HepG2 (cell line): ENCODE data around the gene NUP85. TPM values are rescaled to one million over a fixed set of nuclear protein-coding genes. Genes with fewer than 3 reads are reported as not detected.

Source experiments
- ARNT ChIP-seq: fragments of 450-650 bp; IDR thresholded peaks from 2 replicates; pipeline ENCODE4 v1.6.1; 2017
- ATF7 ChIP-seq, 2 experiments: fragments of 450-650 bp in 1 of 2; sonication (generic) in 1 of 2; formaldehyde crosslinking in 1 of 2; IDR thresholded peaks; 2 replicates each; pipeline versions ENCODE4 v1.4.0 to v1.6.1; 2016 to 2020; ENCODE audit warnings: antibody characterized with exemption in 1 of 2, mild to moderate bottlenecking in 1 of 2, missing genetic modification reagents in 1 of 2
- DMAP1 ChIP-seq: IDR thresholded peaks from 2 replicates; pipeline ENCODE4 v1.6.1; 2016
- GATAD1 ChIP-seq: IDR thresholded peaks from 2 replicates; pipeline ENCODE4 v1.6.1; 2016; ENCODE audit warnings: missing genetic modification reagents, missing compliant biosample characterization
- MEIS2 ChIP-seq: sonication (generic); formaldehyde crosslinking; IDR thresholded peaks from 2 replicates; pipeline ENCODE4 v1.9.0; 2021; ENCODE audit warnings: mild to moderate bottlenecking, missing genetic modification reagents
- MTF1 ChIP-seq: sonication (generic); formaldehyde crosslinking; IDR thresholded peaks from 2 replicates; pipeline ENCODE4 v1.5.0; 2020; ENCODE audit warnings: missing genetic modification reagents
- NFE2 ChIP-seq: sonication (generic); formaldehyde crosslinking; IDR thresholded peaks from 2 replicates; pipeline ENCODE4 v1.4.0; 2020; ENCODE audit warnings: missing genetic modification reagents
- NFIB ChIP-seq: sonication (generic); formaldehyde crosslinking; IDR thresholded peaks from 2 replicates; pipeline ENCODE4 v1.9.0; 2021; ENCODE audit warnings: missing genetic modification reagents, mild to moderate bottlenecking, borderline replicate concordance
- ZBTB49 ChIP-seq: sonication (generic); formaldehyde crosslinking; IDR thresholded peaks from 2 replicates; pipeline ENCODE4 v1.4.0; 2020; ENCODE audit warnings: missing genetic modification reagents, borderline replicate concordance
- ZFP36 ChIP-seq: fragments of 150-350 bp; IDR thresholded peaks from 2 replicates; pipeline ENCODE4 v1.6.1; 2018; ENCODE audit warnings: borderline replicate concordance, low read length, low read depth; ENCODE audit not compliant: partially characterized antibody
- ZNF407 ChIP-seq: sonication (generic); formaldehyde crosslinking; IDR thresholded peaks from one replicate; pipeline ENCODE4 v1.5.1; 2020; ENCODE audit warnings: mild to moderate bottlenecking, missing genetic modification reagents; ENCODE audit errors: not compliant biosample characterization
- ZNF460 ChIP-seq: sonication (generic); formaldehyde crosslinking; IDR thresholded peaks from 2 replicates; pipeline ENCODE4 v1.5.1; 2020; ENCODE audit warnings: missing genetic modification reagents, mild to moderate bottlenecking, borderline replicate concordance
- ZNF563 ChIP-seq: sonication (generic); formaldehyde crosslinking; IDR thresholded peaks from 2 replicates; pipeline ENCODE4 v1.8.0; 2022; ENCODE audit warnings: mild to moderate bottlenecking, moderate library complexity, missing genetic modification reagents
- ZNF574 ChIP-seq: sonication (generic); formaldehyde crosslinking; IDR thresholded peaks from 2 replicates; pipeline ENCODE4 v1.4.0; 2020; ENCODE audit warnings: missing genetic modification reagents
- ZNF580 ChIP-seq: IDR thresholded peaks from 2 replicates; pipeline ENCODE4 v1.6.1; 2016; ENCODE audit warnings: low read depth, borderline replicate concordance
- polyA plus RNA-seq, 8 experiments: library from polyadenylated mRNA; depleted of rRNA in 3 of 8; stranded (reverse) in 7 of 8; unstranded in 1 of 8; fragments of >200 nt; fragmentation: Illumina TruSeq in 4 of 8; extraction: Trizol in 4 of 8; gene quantifications; 2 replicates each; pipeline versions ENCODE4 v1.2.1 to v1.2.3, GENCODE V29; 2011 to 2016; ENCODE audit warnings: low read depth in 4 of 8, missing spikeins in 1 of 8, mixed read lengths in 1 of 8; ENCODE audit not compliant: insufficient read depth in 1 of 8
- total RNA-seq, 5 experiments: library from RNA; depleted of rRNA; stranded (reverse); fragments of >200 nt; fragmentation: Illumina TruSeq; extraction: Trizol; gene quantifications; 2 replicates each; pipeline ENCODE4 v1.2.3, GENCODE V29; 2016; ENCODE audit warnings: low read depth in 1 of 5

The NUP85 gene
- total and polyA plus RNA-seq, 2 of the 13 experiments (the other 11 are each of a cell fraction or from before 2014, with no cell fraction given), result 89.1 to 124 TPM

- TF ChIP-seq ZNF407 (CRISPR knock-in tag) (no peak), ZNF460 (CRISPR knock-in tag) (peak; percentile 9; the same call in 1 of the 2 replicates), ZNF563 (CRISPR knock-in tag) (no peak; the same call in 1 of the 2 replicates), ZNF580 (CRISPR knock-in tag) (peak; percentile 78; the same call in 1 of the 2 replicates), ATF7 (IDR thresholded peaks at IDR 0.05) (no peak), ATF7 (CRISPR knock-in tag; IDR thresholded peaks at IDR 0.05) (no peak), GATAD1 (CRISPR knock-in tag) (peak; percentile 78), ZFP36 (no peak), MEIS2 (CRISPR knock-in tag) (no peak; the same call in 1 of the 2 replicates), NFE2 (CRISPR knock-in tag) (no peak), ARNT (no peak), DMAP1 (CRISPR knock-in tag) (peak; percentile 66), ZNF574 (CRISPR knock-in tag) (peak; percentile 82), MTF1 (CRISPR knock-in tag) (no peak), NFIB (CRISPR knock-in tag) (no peak), ZBTB49 (no peak)
Observed at GRCh38 chr17:75270218-75270965, 64.9 kb downstream of the NUP85 start (continued).
